Fibroblast of mammary gland (primary cell): ENCODE results near the gene MAP3K13.

Experiments
- DNase-seq: peaks from one replicate; pipeline ENCODE4 v3.0.0-alpha.2; 2010; ENCODE audit warnings: low read depth
- H3K4me3 ChIP-seq: 2 replicates; pipeline ENCODE4 v1.5.1; 2011; ENCODE audit warnings: low read depth, mild to moderate bottlenecking, low read length, moderate library complexity; ENCODE audit not compliant: control insufficient read depth
- CTCF ChIP-seq: conservative IDR thresholded peaks from 2 replicates; pipeline ENCODE4 v1.5.1; 2011; ENCODE audit warnings: low read depth, low read length, inconsistent platforms; ENCODE audit not compliant: control insufficient read depth, insufficient read depth

The MAP3K13 gene

DNA sequence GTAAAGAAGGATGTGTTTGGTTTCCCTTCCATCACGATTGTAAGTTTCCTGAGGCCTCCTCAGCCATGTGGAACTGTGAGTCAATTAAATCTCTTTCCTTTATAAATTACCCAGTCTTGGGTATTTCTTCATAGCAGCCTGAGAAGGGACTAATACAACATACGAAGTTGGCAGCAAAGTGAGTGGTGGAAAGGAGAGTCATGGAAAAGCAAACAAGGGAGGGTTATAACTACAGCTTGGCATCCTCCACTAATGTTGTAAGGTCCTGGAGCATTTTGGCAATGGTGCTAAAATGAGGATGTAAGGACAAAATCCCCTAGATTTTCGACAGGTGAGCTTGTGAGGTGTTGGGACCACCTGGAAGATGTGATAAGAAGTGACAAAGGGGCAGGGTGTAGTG lies 141.7 kb downstream of the MAP3K13 start:
- DNase-seq, result no peak
- no peak for TF ChIP-seq CTCF

GRCh38 chr3:185507883-185508282 lies 144.9 kb downstream of the MAP3K13 start:
- no peak for DNase-seq
- TF ChIP-seq CTCF, result no peak
- no peak overlapping the region for H3K4me3 ChIP-seq

More for the DNA sequence above, 141.7 kb downstream of the MAP3K13 start:
- no peak overlapping the region for H3K4me3 ChIP-seq

DNA sequence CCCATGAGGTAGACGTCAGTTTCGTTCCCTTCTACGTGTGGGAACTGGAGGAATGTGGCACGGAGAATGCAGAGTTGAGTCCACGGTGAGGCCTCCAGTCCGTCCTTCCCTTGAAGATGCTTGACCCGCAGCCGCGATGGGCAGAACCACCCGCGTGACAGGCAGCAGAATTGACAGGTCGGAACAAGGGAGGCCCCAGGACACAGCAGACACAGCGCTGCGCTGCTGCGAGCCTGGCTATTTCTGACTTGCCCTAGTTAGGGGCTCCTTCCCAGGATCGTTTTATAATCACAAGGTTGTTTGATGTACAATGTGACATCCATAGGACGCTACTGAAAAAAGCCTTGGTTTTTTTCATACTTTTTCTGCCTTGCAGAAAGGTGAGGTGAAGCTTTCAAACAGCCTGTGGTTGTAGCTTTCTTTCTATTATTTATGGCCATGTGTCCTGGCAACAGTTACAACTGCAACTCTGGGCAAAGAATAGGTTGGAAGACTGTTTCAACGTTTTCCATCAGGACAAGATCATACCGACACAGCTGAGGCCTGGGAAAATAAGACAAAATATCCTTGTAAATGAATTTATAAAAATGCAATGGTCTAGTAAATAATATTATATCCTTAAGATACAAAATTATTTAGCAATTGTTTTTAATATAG lies 145.5 kb downstream of the MAP3K13 start:
- DNase-seq, result no peak
- TF ChIP-seq CTCF, result no peak
- no peak overlapping the region for H3K4me3 ChIP-seq

DNA sequence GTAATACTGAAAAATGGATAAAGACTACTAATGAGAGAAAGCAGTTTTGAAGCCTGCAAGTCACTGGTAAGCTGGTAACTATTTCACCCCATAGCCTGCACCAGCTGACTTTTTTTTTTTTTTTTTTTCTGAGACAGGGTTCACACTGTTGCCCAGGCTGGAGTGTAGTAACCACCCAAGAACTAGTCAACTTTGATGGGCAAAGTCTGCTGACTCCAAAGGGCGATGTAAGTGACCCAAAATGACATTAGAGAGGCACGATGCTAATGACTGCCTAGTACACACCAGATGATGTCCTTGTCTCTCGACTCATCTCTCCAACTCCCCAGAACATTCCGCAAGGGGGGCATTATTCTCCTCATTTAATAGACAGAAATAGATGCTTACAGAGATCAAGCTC lies 148.8 kb downstream of the MAP3K13 start:
- no peak for TF ChIP-seq CTCF
- no peak overlapping the region for H3K4me3 ChIP-seq
- DNase-seq, result no peak

- no peak overlapping the region for H3K4me3 ChIP-seq
- no peak for DNase-seq
- TF ChIP-seq CTCF, result no peak
Observed at GRCh38 chr3:185517387-185518130, 154.6 kb downstream of the MAP3K13 start.

- H3K4me3 ChIP-seq, result no peak overlapping the region
- no peak for TF ChIP-seq CTCF
- DNase-seq, result no peak
Observed at GRCh38 chr3:185519021-185519420, 156.1 kb downstream of the MAP3K13 start.
